Keratinocyte (primary cell): ENCODE data around the gene PTPN20. TPM values are rescaled to one million over a fixed set of nuclear protein-coding genes. Genes with fewer than 3 reads are reported as not detected.

Experiments used
- DNase-seq: peaks from one replicate; pipeline ENCODE4 v3.0.0-alpha.2; 2011; ENCODE audit warnings: low read depth, missing footprints, low spot score
- FAIRE-seq: peaks from 2 replicates; lab custom pipeline; 2011; peaks lifted over from hg19 to GRCh38; lab: Jason Lieb, UNC
- H2AFZ ChIP-seq: 2 replicates; pipeline ENCODE4 v1.6.0; 2012; ENCODE audit warnings: low read length, control low read depth, inconsistent platforms; ENCODE audit not compliant: control insufficient read depth
- H3K27ac ChIP-seq: 2 replicates; pipeline ENCODE4 v1.5.1; 2011; ENCODE audit warnings: low read length; ENCODE audit not compliant: control insufficient read depth, insufficient read depth
- H3K27me3 ChIP-seq: 3 replicates; pipeline ENCODE4 v1.6.0; 2011; ENCODE audit warnings: low read length; ENCODE audit not compliant: control insufficient read depth, insufficient read depth; ENCODE audit errors: extremely low read depth
- H3K36me3 ChIP-seq, 2 experiments: 2 replicates in 1 of 2; 3 replicates in 1 of 2; pipeline ENCODE4 v1.5.1; 2011; ENCODE audit warnings: low read length in 2 of 2, mild to moderate bottlenecking in 1 of 2; ENCODE audit not compliant: control insufficient read depth in 2 of 2, insufficient read depth in 2 of 2; ENCODE audit errors: extremely low read depth in 1 of 2
- H3K4me1 ChIP-seq: 3 replicates; pipeline ENCODE4 v1.5.1; 2011; ENCODE audit warnings: low read length; ENCODE audit not compliant: control insufficient read depth, insufficient read depth; ENCODE audit errors: extremely low read depth
- H3K4me2 ChIP-seq: 3 replicates; pipeline ENCODE4 v1.6.0; 2011; ENCODE audit warnings: low read depth, low read length; ENCODE audit not compliant: control insufficient read depth, insufficient read depth; ENCODE audit errors: extremely low read depth
- H3K4me3 ChIP-seq, 3 experiments: fragments of 200-600 bp in 1 of 3; sonication (generic) in 1 of 3; 2 replicates in 2 of 3; 3 replicates in 1 of 3; pipeline ENCODE4 v1.5.1; 2011 to 2016; ENCODE audit warnings: low read length in 3 of 3, mild to moderate bottlenecking in 3 of 3, control low read depth in 2 of 3, inconsistent platforms in 1 of 3, low read depth in 1 of 3, mixed read lengths in 1 of 3, mixed run types in 1 of 3, moderate library complexity in 1 of 3; ENCODE audit not compliant: control insufficient read depth in 2 of 3, insufficient read depth in 2 of 3; ENCODE audit errors: extremely low read depth in 1 of 3
- H3K79me2 ChIP-seq: 2 replicates; pipeline ENCODE4 v1.6.0; 2012; ENCODE audit warnings: low read length; ENCODE audit not compliant: control insufficient read depth, insufficient read depth
- H3K9ac ChIP-seq: 3 replicates; pipeline ENCODE4 v1.6.0; 2011; ENCODE audit warnings: low read length; ENCODE audit not compliant: control insufficient read depth, insufficient read depth; ENCODE audit errors: extremely low read depth
- H3K9me1 ChIP-seq: 3 replicates; pipeline ENCODE4 v1.6.0; 2011; ENCODE audit warnings: low read length; ENCODE audit not compliant: control insufficient read depth, insufficient read depth; ENCODE audit errors: extremely low read depth
- H3K9me3 ChIP-seq: 2 replicates; pipeline ENCODE4 v1.5.1; 2012; ENCODE audit warnings: low read depth, low read length; ENCODE audit not compliant: control insufficient read depth
- H4K20me1 ChIP-seq: 3 replicates; pipeline ENCODE4 v1.6.0; 2011; ENCODE audit warnings: low read length; ENCODE audit not compliant: control insufficient read depth, insufficient read depth; ENCODE audit errors: extremely low read depth
- CTCF ChIP-seq, 3 experiments: IDR thresholded peaks in 1 of 3; conservative IDR thresholded peaks in 1 of 3; optimal IDR thresholded peaks in 1 of 3; 2 replicates in 2 of 3; 3 replicates in 1 of 3; pipeline versions ENCODE3 to v1.5.1; 2011; ENCODE audit warnings: low read length in 3 of 3, mild to moderate bottlenecking in 3 of 3, moderate library complexity in 2 of 3, control low read depth in 1 of 3, inconsistent platforms in 1 of 3; ENCODE audit not compliant: insufficient read depth in 2 of 3; ENCODE audit errors: extremely low read depth in 1 of 3
- EZH2 ChIP-seq: IDR thresholded peaks from one replicate; pipeline ENCODE4 v1.6.1; 2012; ENCODE audit warnings: inconsistent platforms, mild to moderate bottlenecking, low read length, moderate library complexity
- dilution Hi-C: fragments of 300-500 bp; cut with MboI; formaldehyde crosslinking; loops from one replicate; pipeline ENCODE4 v1.7.0; 2020; ENCODE audit warnings: low sequenced_read_pairs; ENCODE audit not compliant: extremely low pct_ligation_motif_present
- polyA plus RNA-seq, 5 experiments: library from polyadenylated mRNA; depleted of rRNA in 3 of 5; stranded (reverse) in 3 of 5; stranded (forward) in 1 of 5; unstranded in 1 of 5; fragments of >200 nt; gene quantifications; 1 replicate in 1 of 5; 2 replicates in 3 of 5; 3 replicates in 1 of 5; pipeline versions ENCODE4 v1.2.1 to v1.2.3, GENCODE V29; 2011 to 2012; ENCODE audit warnings: missing spikeins in 2 of 5, low read depth in 1 of 5, low replicate concordance in 1 of 5

Gene PTPN20
- polyA plus RNA-seq, 1 donor (not counting 4 experiments of a cell fraction or from before 2014, with no cell fraction given) = 7.3 TPM

GRCh38 chr10:46995234-46995633 is 84.0 kb downstream of the PTPN20 start:
- no peak for FAIRE-seq
- Histone ChIP-seq H3K4me1 (no peaks in the 10 kb centered on the region), H2AFZ (no peak overlapping the region), H3K36me3 (no peaks in the 10 kb centered on the region), H3K4me2 (no peak overlapping the region), H3K27me3 (no peaks in the 10 kb centered on the region), H3K9me1 (no peaks in the 10 kb centered on the region), H3K4me3 (no peak overlapping the region), H3K9me3 (no peaks in the 10 kb centered on the region), H3K27ac (no peak overlapping the region), H3K9ac (no peak overlapping the region), H4K20me1 (no peaks in the 10 kb centered on the region), H3K79me2 (no peaks in the 10 kb centered on the region)
- TF ChIP-seq CTCF (optimal IDR thresholded peaks at IDR 0.05 in 1 of 3, IDR thresholded peaks at IDR 0.05 in 1 of 3, conservative IDR thresholded peaks at IDR 0.05 in 1 of 3; ENCODE audit: extremely low read depth in 1 of 3, insufficient read depth in 2 of 3, low read length in 3 of 3) (no peak), EZH2 (no peak)
- DNase-seq = no peak
- dilution Hi-C loops = no loop called here

- Histone ChIP-seq H3K9ac (no peak overlapping the region), H3K27ac (no peak overlapping the region), H3K4me3 (no peak overlapping the region), H3K4me1 (no peaks in the 10 kb centered on the region), H3K9me3 (no peaks in the 10 kb centered on the region), H3K9me1 (no peaks in the 10 kb centered on the region), H3K4me2 (no peak overlapping the region), H3K27me3 (no peaks in the 10 kb centered on the region), H3K36me3 (no peaks in the 10 kb centered on the region), H2AFZ (no peak overlapping the region), H4K20me1 (no peaks in the 10 kb centered on the region), H3K79me2 (no peaks in the 10 kb centered on the region)
- no peak for DNase-seq
- no peak for TF ChIP-seq CTCF (optimal IDR thresholded peaks at IDR 0.05 in 1 of 3, IDR thresholded peaks at IDR 0.05 in 1 of 3, conservative IDR thresholded peaks at IDR 0.05 in 1 of 3; ENCODE audit: extremely low read depth in 1 of 3, insufficient read depth in 2 of 3, low read length in 3 of 3)
- TF ChIP-seq EZH2 = no peak
- dilution Hi-C loops = no loop called here
- FAIRE-seq = no peak
These were observed 87.0 kb downstream of the PTPN20 start for GRCh38 chr10:46998192-46998591.
